Fibroblast of gingiva (primary cell): ENCODE results near the gene ZIC1.

Experiments used
- DNase-seq: peaks from one replicate; pipeline ENCODE4 v3.0.0-alpha.2; 2011; ENCODE audit warnings: low read depth

The ZIC1 gene

DNA sequence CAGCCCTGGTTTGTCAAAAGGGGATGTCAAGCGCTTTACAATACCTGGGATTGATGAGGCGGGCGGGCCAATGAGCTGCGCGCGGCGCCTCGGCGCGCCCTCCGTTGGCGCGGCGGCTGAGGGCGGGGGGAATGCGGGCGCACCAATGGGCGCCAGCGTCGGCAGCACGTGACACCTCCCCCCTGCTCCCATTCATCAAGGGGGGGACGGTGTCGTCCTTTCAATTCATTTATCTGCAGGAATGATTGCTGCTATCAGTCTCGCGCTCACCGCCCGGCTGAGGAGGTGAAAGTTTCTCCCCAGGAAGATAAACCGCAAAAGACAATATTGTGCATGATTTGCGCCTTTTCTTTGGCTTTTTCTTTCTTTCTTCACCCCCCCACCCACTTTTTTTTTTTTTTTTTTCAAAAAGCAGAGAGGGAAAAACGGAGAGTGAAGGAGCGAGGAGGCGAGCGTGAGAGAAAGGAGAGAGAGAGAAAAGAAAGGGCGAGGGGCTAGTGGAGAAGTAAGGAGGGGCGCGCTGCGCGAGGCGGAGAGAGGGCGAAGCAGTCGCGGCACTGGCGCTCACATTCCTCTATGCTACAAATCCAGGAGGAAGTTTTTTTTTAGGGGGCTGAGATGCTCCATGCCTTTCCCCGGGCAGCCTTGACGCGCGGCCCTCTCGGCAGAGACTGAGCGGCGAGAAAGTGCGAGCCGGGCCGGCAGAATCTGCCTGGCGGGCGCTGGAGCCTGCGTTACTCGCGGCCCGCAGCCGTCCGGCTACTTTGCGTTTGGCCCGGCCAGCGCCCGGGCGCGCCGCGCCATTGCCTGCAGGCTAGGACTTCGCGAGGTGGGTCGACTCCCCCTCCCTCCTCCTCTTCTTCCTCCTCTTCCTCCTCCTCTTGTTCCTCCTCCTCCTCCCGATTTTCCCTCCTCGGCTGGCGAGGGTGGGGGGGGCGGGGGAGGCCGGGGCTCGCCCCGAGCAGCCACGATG is at the start of gene ZIC1:
Gene ZIC1 (plus strand): TSS at position 223 of the 973 bp plus-strand sequence. CDS start 748 bp downstream, at position 971.
- DNase-seq: no peak

DNA sequence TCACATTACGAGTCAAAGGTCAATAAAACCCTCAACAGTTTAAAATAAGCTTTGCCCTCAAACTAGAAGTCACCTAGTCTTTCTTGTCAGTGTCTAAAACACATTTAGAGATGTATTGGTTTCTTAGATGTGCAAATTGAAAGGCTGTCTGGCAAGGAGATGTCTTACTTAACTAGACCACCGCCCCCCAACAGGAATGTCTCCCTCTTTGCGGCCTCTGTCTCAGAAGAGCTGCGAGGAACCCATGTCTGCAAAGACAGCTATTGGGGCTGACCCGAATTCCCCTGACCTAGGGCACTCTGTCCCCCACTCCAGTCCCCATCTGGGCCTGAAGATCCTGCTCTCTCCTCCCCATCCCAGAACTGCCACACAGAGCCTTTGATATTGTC is 49.1 kb upstream of the ZIC1 start:
- DNase-seq: no peak

DNA sequence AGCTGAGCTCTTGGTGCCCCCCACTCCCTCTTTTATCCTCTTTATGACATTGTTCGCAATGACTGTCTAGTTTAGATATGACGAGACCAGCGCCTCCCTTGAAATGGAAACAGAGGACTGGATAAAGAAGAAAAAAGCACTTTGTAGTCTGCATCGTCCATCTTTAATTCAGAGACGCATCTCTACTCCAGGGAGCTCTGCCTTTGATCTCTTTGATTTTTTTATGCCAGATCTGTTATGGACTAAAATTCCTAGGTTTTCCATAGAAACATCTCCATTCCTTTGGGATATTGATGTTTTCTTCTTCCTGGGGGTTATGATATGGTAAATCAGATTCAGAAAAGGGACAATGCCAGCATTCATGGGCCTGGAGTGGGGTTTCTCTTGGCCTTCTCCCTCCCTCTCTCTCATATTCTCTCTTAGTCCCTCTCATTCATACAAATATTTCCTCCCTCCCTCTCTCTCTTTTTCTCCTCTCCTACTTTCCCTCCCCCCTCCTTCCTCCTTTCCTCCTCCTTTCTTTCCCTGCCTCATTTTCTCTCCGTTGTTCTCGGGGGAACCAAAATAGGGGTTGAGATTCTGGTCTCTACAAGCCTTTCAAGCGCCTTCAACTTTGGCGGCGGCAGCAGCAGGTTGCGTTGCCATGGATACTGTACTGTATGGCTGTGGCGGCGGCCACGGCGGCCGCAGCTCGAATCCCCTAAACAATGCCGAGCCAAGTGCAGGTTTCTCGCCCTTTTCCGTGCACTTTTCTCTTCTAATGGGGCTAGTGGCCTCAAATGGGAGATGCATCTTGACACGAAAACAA is 48.3 kb upstream of the ZIC1 start:
- no peak for DNase-seq

DNA sequence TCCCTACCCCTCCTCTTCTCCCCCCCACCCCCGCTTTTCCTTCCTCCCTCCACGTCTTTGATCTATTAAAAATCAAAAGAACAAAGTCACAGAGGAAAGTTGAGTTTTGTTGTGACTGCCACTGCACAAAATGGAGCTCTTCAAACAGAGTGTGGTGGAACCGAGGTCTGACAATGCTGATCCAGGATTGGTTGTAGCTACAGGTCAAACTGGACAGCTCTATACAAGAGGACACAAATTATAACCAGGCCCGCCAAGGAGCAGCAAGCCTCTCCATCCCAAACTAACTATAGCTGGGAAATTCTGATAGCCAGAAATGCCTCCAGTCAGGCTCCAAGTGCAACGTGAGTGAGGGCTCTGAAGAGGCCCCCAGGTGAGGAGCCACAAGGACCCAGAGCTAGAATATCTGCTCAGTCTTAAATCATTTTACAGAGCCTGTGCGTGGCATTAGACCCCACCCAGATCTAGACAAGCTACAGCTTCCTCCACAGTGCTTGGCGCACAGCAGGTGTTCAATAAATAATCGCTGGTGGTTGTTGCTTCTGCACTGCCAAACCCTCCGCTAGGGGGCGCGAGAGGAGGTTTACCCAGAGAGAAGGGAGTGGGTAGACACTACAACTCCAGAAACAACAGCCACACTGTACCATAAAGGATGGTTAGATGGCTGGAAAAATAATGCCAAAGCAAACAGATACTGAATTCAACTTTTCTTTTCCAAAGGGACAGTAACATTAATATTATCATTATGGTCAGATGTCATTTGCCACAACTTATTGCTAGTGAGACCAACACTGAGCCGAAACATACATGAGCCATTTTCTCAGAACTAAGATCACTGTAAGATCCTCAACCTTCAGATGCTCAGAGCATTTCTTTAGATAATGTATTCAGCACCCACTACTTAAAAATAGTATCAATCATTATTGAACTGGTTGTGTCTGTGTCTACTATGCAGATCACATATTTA is 47.4 kb upstream of the ZIC1 start:
- no peak for DNase-seq

DNA sequence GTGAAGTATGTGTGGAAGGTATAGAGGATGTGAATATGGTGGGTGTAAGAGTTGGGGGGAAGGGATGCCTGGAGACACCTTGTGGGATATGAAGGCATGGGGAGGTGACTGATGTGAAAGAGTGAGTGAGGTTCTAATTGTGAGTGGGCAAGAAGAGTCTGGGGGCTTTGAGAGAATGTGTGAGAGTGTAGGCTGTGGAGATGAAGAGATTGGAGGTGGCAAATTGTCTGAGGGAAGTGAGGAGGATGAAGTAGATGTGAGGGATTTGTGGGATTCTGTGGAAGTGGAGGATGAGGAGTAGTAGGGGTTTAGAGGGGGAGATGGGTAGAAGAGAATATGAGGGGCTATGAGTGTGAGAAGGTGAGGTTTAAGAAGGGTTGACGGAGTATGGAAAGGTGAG is 44.4 kb upstream of the ZIC1 start:
- DNase-seq: no peak

DNA sequence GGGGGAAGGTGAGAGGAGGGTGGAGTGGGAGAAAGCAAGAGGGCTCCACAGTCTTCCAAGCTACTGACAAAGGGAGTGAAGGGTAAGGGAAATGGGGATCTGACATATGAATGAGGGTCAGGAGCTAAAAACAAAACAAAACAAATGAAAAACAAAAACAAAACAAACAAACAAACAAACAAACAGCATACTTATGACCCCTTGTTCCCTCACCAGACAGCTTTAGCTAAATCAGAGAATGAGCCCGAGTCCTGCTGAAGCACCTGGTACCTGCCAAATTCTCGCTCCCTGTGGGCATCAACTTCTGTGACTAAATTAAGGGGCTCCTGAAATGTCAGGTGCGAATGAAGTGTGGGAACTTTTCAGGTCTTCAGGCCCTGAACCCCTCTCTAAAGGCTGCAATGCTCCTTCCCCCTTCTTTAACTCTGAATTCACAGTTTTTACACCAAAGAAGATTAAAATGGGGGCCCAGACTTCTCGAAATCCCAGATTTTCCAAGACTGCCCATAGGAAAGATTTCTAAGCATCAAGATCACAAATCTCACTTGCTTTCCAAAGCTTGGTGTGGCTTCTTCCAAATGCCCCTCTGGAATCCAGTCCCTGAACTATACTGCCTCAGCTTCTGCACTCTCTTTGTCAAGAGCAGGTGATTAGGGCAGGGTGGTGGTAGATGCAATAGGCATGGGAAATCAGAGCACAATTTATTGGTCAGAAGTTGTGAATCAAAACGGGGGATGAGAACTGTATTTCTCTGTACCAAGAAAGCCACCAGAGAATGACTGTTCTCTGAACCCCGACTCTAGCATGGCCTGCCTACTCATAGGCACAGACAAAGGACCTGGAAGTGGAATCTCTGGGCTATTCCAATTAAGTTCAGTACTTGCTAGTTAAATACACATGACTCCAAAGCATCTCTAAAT is 43.7 kb upstream of the ZIC1 start:
- DNase-seq: no peak

DNA sequence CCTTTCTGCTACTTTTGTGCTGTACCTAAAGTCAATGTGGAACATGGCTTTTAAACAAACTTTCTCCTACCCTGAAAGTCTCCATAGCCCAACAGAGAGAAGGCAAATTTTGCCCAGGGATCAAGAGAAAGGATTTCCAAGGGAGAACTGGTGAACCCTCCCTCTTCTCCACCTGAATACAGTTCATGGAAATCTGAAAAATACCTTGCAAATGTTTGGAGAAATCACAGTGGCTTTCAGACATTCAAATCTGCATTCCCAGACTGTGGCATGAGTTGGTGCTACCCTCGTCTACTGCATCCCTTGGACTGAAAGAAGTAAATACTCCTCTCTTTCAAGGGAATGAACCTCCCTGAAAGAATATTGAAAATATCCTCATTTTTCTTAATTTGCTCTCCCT is 41.5 kb upstream of the ZIC1 start:
- DNase-seq: no peak

DNA sequence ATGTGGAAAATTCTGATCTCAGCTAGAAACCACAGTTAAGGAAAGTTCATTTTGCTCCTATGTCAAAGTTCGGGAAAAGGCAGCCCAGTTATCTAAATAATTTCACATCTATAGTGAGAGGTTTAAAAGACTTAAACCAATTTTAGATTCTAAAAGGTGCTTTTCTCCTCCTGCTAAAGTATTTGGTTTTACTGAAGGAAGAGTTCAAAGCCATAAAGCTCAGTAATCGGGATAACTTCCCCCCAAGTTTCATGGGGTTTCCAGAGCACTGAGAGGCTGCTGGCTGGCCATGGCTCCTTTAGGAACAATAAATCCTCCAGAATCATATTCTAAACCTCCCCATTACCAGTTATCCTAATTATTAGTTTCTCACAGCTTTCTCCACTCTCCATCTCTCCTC is 41.0 kb upstream of the ZIC1 start:
- DNase-seq: no peak

DNA sequence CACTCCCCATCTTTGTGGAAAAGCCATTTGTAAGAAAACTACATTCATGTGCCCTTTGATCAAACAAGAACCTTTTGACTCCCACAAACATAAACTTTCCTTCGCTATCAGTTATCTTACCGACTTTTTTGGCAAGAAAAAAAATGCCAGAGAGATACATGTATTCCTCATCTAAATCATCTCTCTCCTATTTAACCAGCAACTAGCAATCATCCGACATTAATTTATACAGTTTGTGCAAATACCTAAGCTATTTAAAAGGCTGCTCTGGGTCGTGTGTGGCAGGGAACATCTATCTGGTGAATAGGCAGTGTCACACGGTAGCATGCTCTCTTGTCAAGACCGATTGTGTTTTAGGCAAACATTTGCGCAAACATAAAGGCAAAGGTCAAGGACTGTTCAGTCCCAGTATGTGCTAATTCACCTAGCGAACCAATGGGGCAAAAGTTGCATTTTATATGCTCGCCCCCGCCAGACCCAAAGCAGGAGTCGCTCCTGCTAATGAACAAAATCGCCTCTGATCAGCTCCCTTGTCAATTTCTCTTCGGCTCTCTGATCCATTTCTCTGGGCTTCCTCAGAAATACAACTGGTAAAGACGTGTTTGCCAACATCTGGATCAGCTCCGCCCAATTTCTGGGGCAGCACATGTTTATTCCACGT is 40.5 kb upstream of the ZIC1 start:
- no peak for DNase-seq

DNA sequence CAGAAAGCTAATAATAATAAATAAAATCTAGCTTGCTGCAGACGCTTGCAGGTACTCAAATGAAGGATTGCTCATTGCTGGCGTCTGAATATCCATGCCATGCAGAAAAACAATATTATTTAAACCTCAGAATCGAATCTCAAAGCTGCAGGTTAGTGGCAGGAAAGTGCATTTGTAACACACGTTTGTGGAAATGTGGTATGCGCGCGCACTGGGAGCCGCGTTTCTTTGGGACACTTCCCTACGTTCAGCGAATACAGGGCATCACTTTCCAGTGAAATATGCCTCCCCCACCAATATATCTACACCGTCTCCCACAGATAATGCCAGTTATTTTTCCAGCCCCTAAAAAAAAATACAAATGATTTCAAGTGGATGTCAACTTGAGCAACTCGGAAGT is 39.9 kb upstream of the ZIC1 start:
- DNase-seq: no peak

DNA sequence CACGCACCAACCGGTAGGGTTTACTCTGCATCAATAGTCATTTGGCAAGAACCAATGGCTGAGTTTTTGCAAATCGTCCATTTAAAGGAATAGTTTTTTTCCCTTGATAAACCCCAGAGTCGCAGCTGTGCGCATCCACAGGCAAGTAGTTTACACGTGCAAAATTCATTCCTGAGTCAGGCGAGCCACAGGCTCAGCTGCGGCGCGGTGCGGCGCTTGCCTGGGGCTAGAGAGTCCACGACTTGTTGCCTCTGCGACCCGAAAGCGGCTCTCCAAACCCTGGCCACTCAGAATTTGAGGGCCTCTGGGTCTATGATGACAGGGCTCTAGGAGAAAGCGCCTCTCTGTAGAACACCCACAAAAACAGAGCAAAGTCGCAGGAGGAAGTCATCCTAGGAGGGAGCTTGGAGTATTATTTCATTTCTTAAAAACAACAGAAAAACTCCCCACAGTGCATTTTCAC is 39.5 kb upstream of the ZIC1 start:
- no peak for DNase-seq

DNA sequence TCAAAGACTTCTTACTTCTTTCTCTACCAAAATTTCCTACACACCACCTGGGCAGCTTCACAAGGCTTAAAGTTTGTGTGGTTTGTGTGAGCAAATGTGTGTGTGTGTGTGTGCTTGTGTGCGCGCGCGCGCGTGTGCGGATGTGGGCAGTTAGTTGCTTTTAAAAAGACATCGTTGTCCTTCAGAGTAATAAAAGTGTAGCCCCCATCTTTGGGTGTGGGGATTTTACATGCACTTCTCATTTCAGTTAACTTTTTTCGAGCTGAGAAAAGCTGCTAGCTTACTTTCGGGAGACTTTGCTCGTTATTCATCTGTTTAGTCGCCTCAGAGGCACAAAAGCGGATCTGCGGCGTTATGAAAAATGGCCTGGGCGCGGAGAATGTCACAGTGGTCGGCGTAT is 38.8 kb upstream of the ZIC1 start:
- DNase-seq: no peak

DNA sequence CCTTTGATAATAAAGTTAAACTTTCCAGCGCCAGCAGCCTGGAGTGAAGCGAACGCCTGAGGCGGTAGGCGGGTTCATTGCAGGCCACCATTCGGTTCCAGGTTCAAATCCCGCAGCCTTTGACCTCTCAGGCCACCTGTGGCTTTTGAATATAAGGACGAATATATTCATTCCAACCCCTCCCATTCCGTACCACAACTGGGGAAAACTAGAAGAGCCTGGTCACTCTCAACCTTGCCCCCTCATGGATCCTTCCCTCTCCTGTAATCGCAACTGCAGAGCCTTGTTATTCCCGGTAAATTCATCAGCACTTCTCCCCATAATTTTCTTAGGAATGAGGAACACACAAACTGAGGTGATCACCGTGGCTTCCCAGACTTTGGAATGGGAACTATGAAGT is 38.0 kb upstream of the ZIC1 start:
- no peak for DNase-seq

DNA sequence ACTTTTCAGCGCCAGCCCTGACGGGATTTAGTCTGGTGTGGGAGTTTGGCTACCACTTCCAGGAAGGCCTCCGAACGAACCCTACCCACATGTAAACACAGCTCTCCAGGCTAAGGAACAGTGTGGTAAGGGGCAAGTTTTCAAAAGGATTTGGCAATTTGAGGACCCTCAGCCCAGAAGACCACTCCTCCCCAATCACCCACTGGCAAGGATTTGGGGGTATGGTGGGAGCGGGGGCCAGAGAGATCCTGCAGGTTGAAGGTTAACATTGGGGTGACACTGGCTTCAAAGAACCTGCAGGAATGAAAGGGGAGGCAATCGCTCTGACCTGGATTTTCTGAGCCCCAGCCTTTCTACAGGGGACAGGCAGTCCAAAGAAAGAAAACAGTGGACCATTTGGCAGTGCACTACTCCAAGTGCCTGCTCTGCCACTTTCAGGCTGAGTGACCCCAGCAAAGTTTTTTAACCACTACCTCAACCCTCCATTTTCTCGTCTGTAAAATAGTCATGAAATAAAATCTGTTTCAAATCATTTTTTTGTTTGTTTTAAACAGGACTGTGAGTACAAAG is 37.3 kb upstream of the ZIC1 start:
- no peak for DNase-seq

DNA sequence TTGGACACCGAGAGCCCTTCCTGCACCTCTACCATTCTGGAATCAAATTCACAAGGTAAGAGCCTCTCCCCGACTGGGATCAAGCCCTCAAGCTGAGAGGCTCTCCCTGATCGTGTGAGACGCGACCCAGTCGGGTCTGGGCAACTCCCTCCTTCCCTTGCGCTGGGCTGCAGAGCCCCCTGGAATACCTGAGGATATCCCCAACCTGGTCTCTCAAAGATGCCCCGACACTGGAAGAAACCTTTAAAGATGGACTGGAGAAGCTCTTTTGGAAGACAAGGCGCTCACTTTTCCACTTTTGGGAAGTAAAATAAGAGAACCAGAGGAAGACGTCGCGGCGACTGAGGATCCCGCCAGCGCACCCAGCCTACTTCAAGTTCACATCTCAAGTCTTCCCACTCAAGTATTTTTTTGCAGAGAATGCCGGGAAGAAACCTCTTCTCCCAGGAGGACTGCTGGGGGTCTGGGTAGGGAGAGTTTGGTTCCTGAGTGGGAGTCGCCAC is 36.6 kb upstream of the ZIC1 start:
- no peak for DNase-seq

DNA sequence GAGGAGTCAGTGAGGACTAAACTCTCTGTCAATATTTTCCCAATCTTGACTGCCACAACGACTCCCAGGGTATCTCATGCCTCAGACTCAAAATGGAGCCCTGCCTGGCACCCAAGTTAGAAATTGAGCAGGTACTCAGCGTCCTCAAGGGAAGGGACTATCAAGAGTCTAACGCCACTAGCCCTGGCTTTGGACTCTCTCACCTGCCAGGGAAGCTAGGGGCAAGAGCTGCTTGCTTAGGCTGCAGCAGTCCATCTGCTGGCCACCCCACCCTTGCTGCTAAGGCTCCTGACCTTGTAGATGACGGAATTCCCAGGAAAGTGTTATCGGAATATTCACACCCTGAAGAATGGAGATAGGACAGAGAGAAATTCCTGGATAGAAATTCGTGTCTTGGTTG is 35.9 kb upstream of the ZIC1 start:
- no peak for DNase-seq

DNA sequence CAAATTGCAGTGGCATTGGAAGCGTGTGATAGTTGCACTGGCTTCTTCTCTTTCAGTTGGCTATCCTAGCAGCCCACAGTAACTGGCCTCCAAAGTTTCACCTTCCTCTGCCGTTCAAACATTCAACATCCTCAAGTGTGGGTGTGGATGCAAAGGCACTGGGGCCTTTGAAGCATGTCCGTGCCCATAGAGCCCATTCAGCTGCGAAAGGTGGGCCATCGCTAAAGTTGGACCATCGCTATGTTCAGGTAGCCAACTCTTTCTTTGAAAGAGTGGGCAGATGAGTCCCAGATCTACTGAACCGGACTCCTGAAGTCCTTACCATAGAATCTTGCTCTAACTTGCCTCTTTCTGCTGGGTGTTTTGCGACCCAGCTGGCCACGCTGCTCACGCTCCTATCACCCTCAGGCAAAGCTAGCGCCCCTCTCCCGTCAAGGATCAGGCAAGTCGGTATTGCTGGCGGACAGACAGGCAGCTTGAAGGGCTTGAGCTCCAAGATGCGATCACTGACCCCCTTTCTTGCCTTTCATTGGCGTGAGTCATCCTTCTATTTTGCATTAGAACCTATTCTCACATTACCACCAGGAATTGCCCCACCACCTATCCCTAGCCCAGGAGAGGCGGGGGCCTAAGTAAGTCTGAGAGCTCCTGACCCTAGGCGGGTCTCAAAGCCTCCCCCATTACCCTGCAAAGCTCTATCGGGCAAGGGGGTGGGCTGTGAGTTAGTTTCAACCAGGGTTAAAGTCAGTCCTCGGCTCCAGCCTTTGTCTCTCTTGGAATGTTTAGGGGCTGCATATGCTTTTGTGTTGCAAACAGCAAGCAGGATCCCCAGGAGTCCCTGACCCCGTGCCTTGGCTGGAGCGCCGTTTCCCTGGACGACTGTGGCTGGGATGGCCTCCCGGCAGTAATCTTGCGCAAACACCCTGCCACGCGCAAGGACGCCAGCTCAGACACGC is 31.5 kb upstream of the ZIC1 start:
- no peak for DNase-seq

DNA sequence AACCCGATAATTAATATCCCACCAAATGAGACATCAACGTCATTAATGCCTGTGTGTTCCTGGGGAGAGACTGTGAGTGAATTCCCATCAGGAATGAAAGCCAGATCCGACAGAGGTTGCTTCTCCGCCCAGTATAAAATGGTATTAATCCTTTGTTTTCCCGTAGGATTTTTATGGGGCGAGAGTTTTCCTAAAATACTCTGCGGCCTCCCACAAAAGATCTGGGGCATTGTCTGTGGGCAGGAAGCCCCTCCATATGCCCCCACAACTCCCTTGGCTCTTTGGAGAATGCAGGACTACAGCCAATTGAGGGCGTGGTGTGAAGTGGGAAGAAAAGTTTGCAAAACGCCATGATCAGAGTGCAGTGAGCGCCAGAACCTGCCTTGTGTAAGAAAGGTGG is 29.5 kb upstream of the ZIC1 start:
- DNase-seq: no peak
